GM19193 (cell line): Measurements from ENCODE around the gene TRUB1.

Experiments
- POLR2A ChIP-seq: IDR thresholded peaks from 4 replicates; pipeline ENCODE4 v1.6.1; 2011; ENCODE audit not compliant: insufficient read depth, insufficient read length; ENCODE audit errors: extremely low read depth

Gene TRUB1

DNA sequence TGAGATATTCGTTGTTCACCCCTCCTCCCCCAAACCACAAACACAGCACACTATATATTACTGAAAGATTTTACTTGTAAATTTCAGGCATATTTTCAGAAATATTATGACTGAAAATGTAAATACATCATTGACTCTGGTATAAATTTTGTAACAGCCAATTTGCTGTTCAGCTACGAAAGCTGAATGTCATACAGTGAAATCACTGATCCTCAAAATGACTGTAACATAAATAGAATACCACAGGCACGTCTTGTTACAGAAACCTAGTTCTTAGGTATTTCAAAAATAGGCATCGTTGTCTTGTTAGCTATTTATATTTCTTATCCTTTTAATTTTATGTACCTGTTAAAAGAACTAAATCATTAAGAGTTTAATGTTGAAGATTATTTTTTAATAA, 15.1 kb downstream of the TRUB1 start:
- TF ChIP-seq POLR2A = no peak

DNA sequence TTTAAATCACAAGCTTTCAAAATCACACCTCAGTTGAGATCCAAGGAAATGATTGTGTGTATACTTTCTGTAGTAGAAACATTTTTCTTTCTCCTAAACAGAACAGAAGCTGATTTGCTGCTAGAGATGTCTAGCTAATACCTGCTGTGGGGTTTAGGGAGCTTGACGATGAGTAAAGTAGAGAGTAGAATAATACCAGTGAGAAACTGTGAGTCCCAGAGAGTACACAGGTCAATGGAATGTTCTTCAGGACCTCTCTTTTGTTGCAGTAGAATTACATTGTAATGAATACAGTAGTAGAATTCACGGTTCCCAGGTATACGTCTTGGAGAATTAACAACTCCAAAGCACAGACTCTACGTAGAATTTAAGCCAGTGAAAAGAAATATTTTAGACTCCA, 18.0 kb downstream of the TRUB1 start:
- no peak for TF ChIP-seq POLR2A

DNA sequence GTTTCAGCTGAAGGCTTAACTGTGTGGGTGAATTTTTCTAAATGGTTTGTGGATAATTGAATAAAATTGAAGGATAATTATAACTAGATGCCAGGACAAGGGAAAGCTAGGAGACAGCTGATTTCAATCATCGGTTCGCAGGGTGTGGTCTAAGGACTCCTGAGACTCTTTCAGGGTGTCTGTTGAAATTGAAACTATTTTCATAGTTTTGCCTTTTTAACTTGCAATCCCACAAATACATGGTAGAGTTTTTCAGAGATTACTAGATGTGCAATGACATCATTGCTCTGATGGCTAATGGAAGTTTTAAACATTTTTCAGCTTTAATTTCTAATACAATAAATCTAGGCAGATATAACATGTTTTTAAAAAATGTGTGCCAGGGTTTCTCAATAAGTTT, 18.5 kb downstream of the TRUB1 start:
- no peak for TF ChIP-seq POLR2A

DNA sequence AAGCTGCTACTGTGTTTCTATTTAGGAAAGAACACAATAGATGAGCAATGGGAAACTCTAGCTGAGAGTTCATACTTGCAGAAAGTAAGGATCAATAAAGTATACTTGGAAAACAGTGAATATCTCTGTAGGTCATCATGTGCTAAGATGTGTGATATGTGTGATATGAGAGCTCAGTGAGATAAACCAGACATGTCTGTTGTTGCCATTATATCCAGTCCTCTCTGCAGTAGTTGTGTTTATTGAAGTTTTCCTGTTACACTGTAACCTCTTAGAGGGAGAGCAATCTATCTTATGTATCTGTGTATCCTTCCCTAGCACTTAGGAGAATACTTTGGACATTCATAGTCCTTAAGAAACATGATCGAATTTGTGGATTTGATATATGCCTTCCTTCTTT, 19.1 kb downstream of the TRUB1 start:
- no peak for TF ChIP-seq POLR2A

DNA sequence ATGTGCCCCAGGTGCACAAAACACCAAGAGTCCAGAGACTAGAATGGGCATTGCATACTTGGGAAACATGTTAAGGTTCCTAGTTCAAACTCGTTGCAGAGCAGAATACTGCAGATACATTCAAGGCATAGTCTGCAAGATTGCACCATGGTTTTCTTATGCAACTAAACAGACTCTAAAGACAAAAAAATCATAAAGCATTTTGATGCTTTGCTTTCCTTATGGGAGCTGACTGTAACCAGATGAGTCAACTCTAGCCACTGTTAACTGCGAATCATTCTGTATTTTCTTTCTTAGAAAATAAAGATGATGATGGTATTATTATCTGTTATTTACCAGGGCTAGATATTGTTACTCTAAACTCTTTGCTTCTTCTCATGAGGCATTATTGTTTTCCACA, 19.7 kb downstream of the TRUB1 start:
- TF ChIP-seq POLR2A = no peak

DNA sequence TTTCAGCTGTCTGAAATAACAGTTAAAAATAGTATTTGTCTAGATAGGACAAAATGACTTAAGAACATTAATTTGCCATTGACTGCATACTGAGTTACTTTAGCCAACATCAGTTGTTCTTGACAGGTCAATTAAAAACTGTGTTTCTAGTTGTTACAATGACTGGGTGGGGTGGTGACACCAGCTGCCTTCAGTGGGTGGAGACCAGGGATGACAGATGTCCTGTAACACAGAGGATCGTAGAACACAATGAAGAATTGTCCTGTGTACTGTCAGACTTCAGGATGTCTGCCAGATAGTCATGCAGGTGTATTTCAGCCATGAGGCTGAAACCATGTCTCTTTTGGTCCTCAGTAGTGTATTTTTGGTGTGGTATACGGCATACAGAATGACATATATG, 24.4 kb downstream of the TRUB1 start:
- TF ChIP-seq POLR2A = no peak

DNA sequence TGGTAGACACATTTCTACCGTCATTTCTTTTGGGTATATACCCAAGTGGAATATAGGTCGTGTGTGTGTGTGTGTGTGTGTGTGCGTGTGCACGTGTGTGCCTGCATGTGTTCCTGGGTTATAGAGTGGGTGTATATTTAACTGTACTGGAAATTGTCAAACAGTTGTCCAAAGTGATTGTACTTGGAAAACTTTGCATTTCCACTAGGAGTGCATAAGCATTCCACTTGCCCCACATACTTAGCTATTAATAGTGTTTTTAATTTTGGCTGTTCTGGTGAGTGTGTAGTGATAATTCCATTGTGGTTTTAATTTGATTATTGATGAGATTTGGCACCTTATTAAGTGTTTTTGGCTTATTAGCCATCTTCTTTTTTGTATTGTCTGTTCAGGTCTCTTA, 25.9 kb downstream of the TRUB1 start:
- no peak for TF ChIP-seq POLR2A

DNA sequence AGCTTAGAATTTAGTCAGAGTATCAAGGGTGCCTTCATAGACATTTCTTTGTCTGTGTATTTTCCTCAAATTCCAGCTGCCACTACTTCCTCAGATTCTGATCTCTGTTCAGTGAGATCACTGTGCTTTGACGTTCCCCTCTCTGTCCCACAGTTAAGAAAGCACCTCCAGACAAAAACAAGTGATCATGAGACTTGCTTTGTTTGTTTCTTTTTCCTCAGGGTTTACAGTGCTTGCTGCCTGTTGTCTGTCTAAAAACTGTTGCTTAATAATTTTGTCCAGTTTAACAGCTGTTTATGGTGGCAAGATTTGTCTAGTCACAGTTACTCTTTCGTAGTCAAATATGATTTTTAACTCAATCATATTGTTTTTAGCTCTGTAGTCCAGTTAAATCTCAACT, 29.1 kb downstream of the TRUB1 start:
- no peak for TF ChIP-seq POLR2A

DNA sequence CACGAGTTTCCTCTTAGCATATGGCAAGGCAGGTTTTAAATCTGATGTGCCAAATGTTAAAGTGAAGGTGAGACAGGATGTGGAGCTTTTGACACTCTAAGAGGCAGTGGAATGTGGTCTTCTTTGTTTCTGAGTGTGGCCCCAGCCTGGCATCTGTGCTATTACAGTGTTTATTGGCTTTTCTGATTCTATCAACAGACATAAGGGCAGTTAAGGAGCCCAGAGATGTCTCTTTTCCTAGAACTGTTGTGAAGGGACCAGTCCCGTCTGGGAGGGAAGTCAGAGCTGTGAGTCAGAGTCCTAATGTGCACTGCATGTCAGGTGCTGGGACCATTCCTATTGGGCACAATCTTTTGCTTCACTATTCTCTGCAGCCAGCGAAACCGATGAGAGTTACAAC, 32.5 kb downstream of the TRUB1 start:
- TF ChIP-seq POLR2A = no peak

DNA sequence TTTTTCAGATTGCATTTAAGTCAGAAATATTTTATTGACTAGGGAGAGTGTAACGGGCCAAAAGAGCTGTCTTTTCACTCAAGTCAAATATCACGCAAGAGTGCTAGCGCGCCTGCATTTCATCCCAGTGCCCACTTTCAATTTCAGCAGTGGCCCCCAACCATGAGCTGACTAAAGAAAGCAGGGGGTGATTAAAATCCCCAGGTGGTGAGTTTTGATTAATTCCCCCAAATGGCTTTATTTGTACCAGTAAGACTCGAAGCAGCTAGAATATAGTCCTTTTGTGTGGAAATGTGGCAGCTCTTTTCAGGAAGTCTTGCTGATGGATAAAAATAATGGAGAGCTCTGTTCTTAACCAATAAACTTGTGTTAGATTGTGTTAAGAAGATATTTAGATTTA, 35.3 kb downstream of the TRUB1 start:
- no peak for TF ChIP-seq POLR2A

DNA sequence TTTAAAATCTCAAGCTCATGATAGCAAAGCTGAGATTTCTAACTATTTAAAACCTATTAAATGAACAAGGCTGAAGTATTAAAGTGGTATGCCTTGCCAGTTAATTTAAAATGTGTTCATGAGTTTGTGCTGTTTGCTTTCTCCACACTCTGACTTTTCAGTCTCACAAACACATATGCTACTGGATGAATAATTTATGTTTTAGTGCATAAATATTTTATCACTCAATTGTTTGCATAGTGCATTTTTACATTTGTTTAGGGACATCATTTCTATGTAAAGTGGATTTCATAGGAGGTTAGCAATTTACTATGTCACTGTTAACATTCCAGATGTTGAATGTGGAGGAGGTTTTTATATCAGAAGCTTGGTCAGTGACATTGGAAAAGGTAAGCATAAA, 36.0 kb downstream of the TRUB1 start:
- TF ChIP-seq POLR2A = no peak

DNA sequence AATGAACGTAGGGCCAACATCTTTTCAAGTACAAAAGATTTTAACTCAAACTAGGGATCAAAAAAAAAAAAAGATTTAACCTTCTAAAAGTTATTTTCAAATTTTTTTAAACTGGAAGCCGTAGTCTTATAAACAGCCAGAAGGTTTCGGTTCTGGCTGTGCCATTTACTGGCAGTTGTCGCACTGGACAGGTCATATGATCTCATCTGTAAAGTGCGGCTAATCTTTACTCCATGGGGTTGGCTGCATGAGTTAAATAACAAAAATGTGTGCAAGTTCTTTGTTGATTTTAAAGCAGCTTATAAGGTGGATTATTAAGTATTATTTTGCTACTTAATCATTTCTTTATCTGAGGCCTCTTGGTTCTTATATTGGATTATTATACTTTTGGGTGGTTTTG, 36.6 kb downstream of the TRUB1 start:
- no peak for TF ChIP-seq POLR2A

DNA sequence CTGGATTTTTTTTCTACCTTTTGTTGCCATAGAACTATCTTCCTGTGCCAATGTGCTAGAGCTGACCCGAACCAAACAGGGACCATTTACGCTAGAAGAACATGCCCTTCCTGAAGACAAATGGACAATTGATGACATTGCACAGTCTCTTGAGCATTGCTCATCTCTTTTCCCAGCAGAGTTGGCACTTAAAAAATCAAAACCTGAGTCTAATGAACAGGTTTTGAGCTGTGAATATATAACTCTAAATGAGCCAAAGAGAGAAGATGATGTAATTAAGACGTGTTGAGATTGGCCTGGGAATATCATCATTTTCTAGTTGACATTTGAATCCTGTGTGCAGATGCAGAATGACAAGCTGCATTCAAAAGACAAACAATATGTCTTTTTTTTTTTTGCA, 37.1 kb downstream of the TRUB1 start:
- no peak for TF ChIP-seq POLR2A

DNA sequence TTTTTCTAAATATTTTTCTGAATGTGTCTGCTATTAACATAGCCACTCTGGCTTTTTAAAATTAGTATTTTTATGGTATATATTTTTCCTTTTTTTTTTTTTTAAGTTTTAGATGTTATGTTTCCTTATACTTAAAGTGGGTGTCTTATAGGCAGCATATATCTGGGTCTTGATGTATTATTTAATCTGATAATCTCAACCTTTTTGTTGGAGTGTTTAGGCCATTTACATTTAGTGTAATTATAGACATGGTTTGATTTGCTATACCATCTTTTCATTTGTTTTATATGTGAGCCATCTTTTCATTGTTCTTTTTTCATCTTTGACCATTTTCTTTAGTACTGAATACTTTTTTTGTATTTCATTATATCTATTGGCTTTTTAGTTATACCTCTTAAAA, 45.0 kb downstream of the TRUB1 start:
- no peak for TF ChIP-seq POLR2A

DNA sequence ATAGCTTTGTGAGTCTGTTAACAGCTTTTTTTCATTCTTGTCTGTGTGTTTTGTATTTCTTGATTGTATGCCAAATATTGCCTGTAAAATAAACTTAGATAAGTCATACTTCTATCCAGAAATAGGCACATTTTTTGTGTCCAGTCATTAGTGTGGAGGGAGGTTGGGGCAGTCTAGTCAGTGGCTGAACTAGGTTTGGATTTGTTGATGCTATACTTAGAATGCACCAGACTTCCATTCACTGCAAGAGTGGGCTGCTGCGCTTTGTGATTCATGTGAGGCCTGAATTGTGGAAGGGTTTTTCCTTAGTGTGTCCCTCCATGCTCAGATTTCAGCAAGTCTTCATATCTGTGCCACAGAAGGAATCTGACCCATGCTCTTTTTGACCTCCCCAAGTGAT, 50.0 kb downstream of the TRUB1 start:
- no peak for TF ChIP-seq POLR2A

DNA sequence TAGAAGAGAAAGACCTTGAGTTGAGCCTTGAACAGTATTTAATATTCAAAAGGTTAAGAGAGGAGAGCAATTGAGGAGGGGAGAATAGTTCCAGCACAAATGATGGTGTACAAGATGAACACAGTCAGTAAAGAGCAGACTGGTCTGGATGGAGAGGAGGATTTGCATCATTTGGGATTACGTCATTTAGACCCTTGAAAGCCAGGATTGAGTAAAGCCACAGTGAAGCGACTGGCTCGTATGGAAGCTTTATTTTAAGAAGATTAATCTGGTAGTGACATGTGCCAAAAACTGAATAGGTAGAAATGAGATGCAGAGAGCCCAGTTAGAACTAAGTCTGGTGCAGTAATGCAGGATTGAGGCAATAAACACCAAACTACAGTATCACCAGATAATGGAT, 52.6 kb downstream of the TRUB1 start:
- TF ChIP-seq POLR2A = no peak

DNA sequence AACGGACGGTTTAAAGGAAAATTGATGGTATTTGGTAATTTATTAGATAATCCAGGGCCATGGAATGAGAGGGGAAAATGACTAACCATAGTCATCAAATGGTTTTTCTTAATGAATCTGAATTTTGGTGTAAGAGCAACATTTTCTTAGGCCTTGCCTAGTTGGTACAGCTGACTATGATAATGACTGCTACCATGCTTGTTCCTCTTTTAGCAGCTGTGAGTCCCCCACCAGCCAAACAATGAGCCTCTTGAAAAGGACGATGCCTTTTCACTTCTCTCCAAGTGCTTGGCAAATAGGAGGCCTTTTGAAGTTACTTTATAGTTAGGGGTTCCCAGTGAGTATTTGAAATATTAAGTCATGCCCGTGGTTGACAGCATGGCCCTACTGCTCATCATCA, 53.0 kb downstream of the TRUB1 start:
- TF ChIP-seq POLR2A = no peak
